H1 (cell line): ENCODE results near the gene ZBTB11. TPM values are rescaled to one million over a fixed set of nuclear protein-coding genes. Genes with fewer than 3 reads are reported as not detected.

Source experiments
- CTCF ChIA-PET: fragments of 300-600 bp; sonication (Branson Sonifier 250); formaldehyde crosslinking; loops from one replicate; lab custom pipeline; 2021; ENCODE audit not compliant: partially characterized antibody; lab: Charles Lee
- POLR2A ChIA-PET: fragments of 300-600 bp; sonication (Branson Sonifier 250); formaldehyde crosslinking; loops from one replicate; lab custom pipeline; 2021; ENCODE audit warnings: inconsistent platforms; ENCODE audit not compliant: partially characterized antibody; lab: Charles Lee
- DNase-seq, 2 experiments: peaks; one replicate each; pipeline versions ENCODE4 v3.0.0 to v3.0.0-alpha.2; 2010 to 2022; ENCODE audit warnings: low spot score in 2 of 2, low read depth in 1 of 2, mixed read lengths in 1 of 2
- FAIRE-seq: peaks from 2 replicates; lab custom pipeline; 2011; peaks lifted over from hg19 to GRCh38; lab: Jason Lieb, UNC
- H2AFZ ChIP-seq: 2 replicates; pipeline ENCODE4 v1.8.1; 2012; ENCODE audit warnings: low read length, inconsistent platforms
- H2AK5ac ChIP-seq: 2 replicates; pipeline ENCODE4 v1.6.1; 2013; ENCODE audit warnings: low read depth, low read length
- H2BK120ac ChIP-seq: replicated peaks from 2 replicates; pipeline ENCODE3; 2013; ENCODE audit warnings: low read depth, low read length, inconsistent platforms
- H2BK12ac ChIP-seq: 2 replicates; pipeline ENCODE4 v1.6.1; 2013; ENCODE audit warnings: low read depth, low read length
- H2BK15ac ChIP-seq: 2 replicates; pipeline ENCODE4 v1.6.1; 2013; ENCODE audit warnings: low read length
- H2BK20ac ChIP-seq: 2 replicates; pipeline ENCODE4 v1.6.1; 2013; ENCODE audit warnings: low read length
- H2BK5ac ChIP-seq: 2 replicates; pipeline ENCODE4 v1.6.1; 2013; ENCODE audit warnings: low read depth, low read length
- H3K14ac ChIP-seq: 2 replicates; pipeline ENCODE4 v1.6.1; 2013; ENCODE audit warnings: inconsistent platforms; ENCODE audit not compliant: insufficient read length
- H3K18ac ChIP-seq: 2 replicates; pipeline ENCODE4 v1.6.1; 2013; ENCODE audit warnings: low read length; ENCODE audit errors: extremely low read depth
- H3K23ac ChIP-seq: 2 replicates; pipeline ENCODE4 v1.6.1; 2013; ENCODE audit warnings: inconsistent platforms; ENCODE audit not compliant: insufficient read length
- H3K23me2 ChIP-seq: 2 replicates; pipeline ENCODE4 v1.6.1; 2013; ENCODE audit warnings: low read depth, low read length
- H3K27ac ChIP-seq: 2 replicates; pipeline ENCODE4 v1.6.1; 2011; ENCODE audit warnings: low read depth, low read length, inconsistent platforms
- H3K27me3 ChIP-seq, 4 experiments: replicated peaks in 1 of 4; 1 replicate in 1 of 4; 2 replicates in 3 of 4; pipeline versions ENCODE4 v1.6.1 to v1.8.1; 2011 to 2013; ENCODE audit warnings: low read length in 3 of 4, mild to moderate bottlenecking in 3 of 4, inconsistent platforms in 2 of 4, mixed read lengths in 2 of 4, moderate library complexity in 1 of 4; ENCODE audit not compliant: control insufficient read depth in 3 of 4, insufficient read depth in 3 of 4; ENCODE audit errors: extremely low read depth in 1 of 4
- H3K36me3 ChIP-seq, 4 experiments: 2 replicates each; pipeline versions ENCODE4 v1.6.1 to v1.8.1; 2011 to 2013; ENCODE audit warnings: mild to moderate bottlenecking in 4 of 4, low read length in 3 of 4, moderate library complexity in 2 of 4, control low read depth in 1 of 4, inconsistent platforms in 1 of 4; ENCODE audit not compliant: insufficient read depth in 4 of 4, control insufficient read depth in 2 of 4
- H3K4ac ChIP-seq: replicated peaks from 2 replicates; pipeline ENCODE3; 2013; ENCODE audit warnings: low read length, low read depth, mixed read lengths, inconsistent platforms; ENCODE audit not compliant: insufficient read length
- H3K4me1 ChIP-seq, 4 experiments: replicated peaks in 1 of 4; 1 replicate in 1 of 4; 2 replicates in 3 of 4; pipeline versions ENCODE4 v1.6.1 to v1.8.1; 2011 to 2013; ENCODE audit warnings: low read length in 3 of 4, inconsistent platforms in 2 of 4, mixed read lengths in 1 of 4; ENCODE audit not compliant: insufficient read depth in 4 of 4, control insufficient read depth in 3 of 4
- H3K4me2 ChIP-seq, 2 experiments: 2 replicates each; pipeline versions ENCODE4 v1.6.1 to v1.8.1; 2011 to 2013; ENCODE audit warnings: low read depth in 2 of 2, low read length in 2 of 2, control low read depth in 1 of 2, inconsistent platforms in 1 of 2, mild to moderate bottlenecking in 1 of 2; ENCODE audit not compliant: insufficient read depth in 1 of 2
- H3K4me3 ChIP-seq, 4 experiments: fragments of 200-600, 300-600 bp in 1 of 4; sonication (generic), shearing (Covaris generic), sonication (Bioruptor Twin) in 1 of 4; 2 replicates each; pipeline versions ENCODE4 v1.5.1 to v1.8.1; 2011 to 2016; ENCODE audit warnings: low read length in 4 of 4, low read depth in 3 of 4, control low read depth in 2 of 4, inconsistent platforms in 2 of 4, mild to moderate bottlenecking in 2 of 4, mixed read lengths in 1 of 4, moderate library complexity in 1 of 4; ENCODE audit not compliant: insufficient read depth in 2 of 4; ENCODE audit errors: extremely low read depth in 1 of 4
- H3K56ac ChIP-seq: replicated peaks from 2 replicates; pipeline ENCODE3; 2013; ENCODE audit warnings: low read depth, mild to moderate bottlenecking, mixed read lengths, low read length, inconsistent platforms; ENCODE audit not compliant: insufficient read length
- H3K79me1 ChIP-seq: 2 replicates; pipeline ENCODE4 v1.6.1; 2013; ENCODE audit warnings: low read depth, low read length, control low read depth
- H3K79me2 ChIP-seq, 2 experiments: 2 replicates each; pipeline versions ENCODE4 v1.6.1 to v1.8.1; 2012 to 2013; ENCODE audit warnings: low read length in 2 of 2, mild to moderate bottlenecking in 2 of 2, inconsistent platforms in 1 of 2; ENCODE audit not compliant: insufficient read depth in 2 of 2, control insufficient read depth in 1 of 2
- H3K9ac ChIP-seq, 4 experiments: replicated peaks in 1 of 4; 1 replicate in 1 of 4; 2 replicates in 3 of 4; pipeline versions ENCODE4 v1.6.1 to v1.8.1; 2011 to 2013; ENCODE audit warnings: low read depth in 3 of 4, low read length in 3 of 4, control low read depth in 2 of 4, mild to moderate bottlenecking in 2 of 4, moderate library complexity in 2 of 4, inconsistent platforms in 1 of 4; ENCODE audit errors: extremely low read depth in 1 of 4
- H3K9me3 ChIP-seq, 2 experiments: 2 replicates each; pipeline versions ENCODE4 v1.6.1 to v1.8.1; 2012 to 2013; ENCODE audit warnings: mild to moderate bottlenecking in 2 of 2, moderate library complexity in 2 of 2, control low read depth in 1 of 2, inconsistent platforms in 1 of 2, low read depth in 1 of 2, low read length in 1 of 2, mixed read lengths in 1 of 2; ENCODE audit not compliant: insufficient read depth in 2 of 2
- H4K20me1 ChIP-seq, 2 experiments: replicated peaks in 1 of 2; 2 replicates each; pipeline versions ENCODE3 to v1.8.1; 2011 to 2013; ENCODE audit warnings: inconsistent platforms in 2 of 2, low read length in 2 of 2, mild to moderate bottlenecking in 1 of 2; ENCODE audit not compliant: insufficient read depth in 2 of 2, control insufficient read depth in 1 of 2
- H4K5ac ChIP-seq: 2 replicates; pipeline ENCODE4 v1.6.1; 2013; ENCODE audit warnings: low read length, low read depth, mixed read lengths, inconsistent platforms; ENCODE audit not compliant: insufficient read length
- H4K8ac ChIP-seq: 2 replicates; pipeline ENCODE4 v1.8.0; 2013; ENCODE audit warnings: mild to moderate bottlenecking, moderate library complexity, low read length, inconsistent platforms; ENCODE audit not compliant: insufficient read depth; ENCODE audit errors: extremely low read depth
- H4K91ac ChIP-seq: replicated peaks from 2 replicates; pipeline ENCODE3; 2013; ENCODE audit warnings: low read length, mixed read lengths, inconsistent platforms; ENCODE audit not compliant: insufficient read length
- BRCA1 ChIP-seq: IDR thresholded peaks from 2 replicates; pipeline ENCODE4 v1.6.1; 2012; ENCODE audit warnings: low read depth, low read length, improper control_type of control experiment
- CBX8 ChIP-seq: fragments of 300-800, 300-1000 bp; sonication (generic); IDR thresholded peaks from 2 replicates; pipeline ENCODE4 v1.7.1; 2016; ENCODE audit warnings: low read depth, low read length, borderline replicate concordance
- KDM4A ChIP-seq: IDR thresholded peaks from one replicate; pipeline ENCODE4 v1.7.1; 2012; ENCODE audit warnings: low read depth, mild to moderate bottlenecking, moderate library complexity, low read length, inconsistent platforms; ENCODE audit not compliant: severe bottlenecking
- KDM5A ChIP-seq: fragments of 200-600 bp; IDR thresholded peaks from 2 replicates; pipeline ENCODE4 v1.7.1; 2012; ENCODE audit warnings: mild to moderate bottlenecking, low read length, inconsistent platforms, mixed read lengths
- PHF8 ChIP-seq: fragments of 200-600 bp; sonication (generic); conservative IDR thresholded peaks from 2 replicates; pipeline ENCODE4 v1.7.1; 2012; ENCODE audit warnings: low read depth, mild to moderate bottlenecking, inconsistent platforms, low read length, moderate library complexity
- POU5F1 ChIP-seq: IDR thresholded peaks from 2 replicates; pipeline ENCODE4 v1.6.1; 2011; ENCODE audit warnings: low read depth, mild to moderate bottlenecking, low read length, moderate library complexity
- RFX5 ChIP-seq: IDR thresholded peaks from 2 replicates; pipeline ENCODE4 v1.6.1; 2011; ENCODE audit warnings: low read depth, low read length, improper control_type of control experiment, borderline replicate concordance
- SIN3A ChIP-seq, 2 experiments: IDR thresholded peaks in 1 of 2; conservative IDR thresholded peaks in 1 of 2; 2 replicates each; pipeline ENCODE4 v1.6.1; 2011 to 2012; ENCODE audit warnings: low read length in 2 of 2, improper control_type of control experiment in 1 of 2, low read depth in 1 of 2, mild to moderate bottlenecking in 1 of 2
- SP4 ChIP-seq: IDR thresholded peaks from 2 replicates; pipeline ENCODE4 v1.6.1; 2012; ENCODE audit warnings: low read length, inconsistent platforms
- WGBS, 2 experiments: shearing (Covaris generic) in 1 of 2; methylation state at CpG; one replicate each; pipeline versions ENCODE4 v1.1.6 to v1.1.7; 2013 to 2015; ENCODE audit warnings: low lambda C conversion rate in 2 of 2, mixed read lengths in 2 of 2, inconsistent platforms in 1 of 2, low coverage in 1 of 2, missing lambda C conversion rate in 1 of 2; ENCODE audit not compliant: insufficient replicate concordance in 2 of 2, insufficient coverage in 1 of 2, insufficient read length in 1 of 2; ENCODE audit errors: extremely low coverage in 1 of 2, missing lambda C conversion rate in 1 of 2; 5-methylcytosine and 5-hydroxymethylcytosine counted together
- long read RNA-seq, 2 experiments: library from RNA in 1 of 2; library from capped mRNA in 1 of 2; stranded (forward); transcript quantifications; one replicate each; pipeline ENCODE4 v2.0.0, GENCODE V29; 2021; ENCODE audit warnings: inconsistent platforms in 1 of 2
- polyA minus RNA-seq, 3 experiments: library from RNA; depleted of rRNA, polyadenylated mRNA; stranded (reverse); fragments of >200 nt; gene quantifications; 1 replicate in 2 of 3; 2 replicates in 1 of 3; pipeline ENCODE4 v1.2.3, GENCODE V29; 2011
- polyA plus RNA-seq, 7 experiments: library from polyadenylated mRNA; depleted of rRNA in 3 of 7; stranded (reverse) in 5 of 7; unstranded in 2 of 7; fragments of >200 nt in 5 of 7; fragments of 200-250 nt in 2 of 7; gene quantifications; 1 replicate in 5 of 7; 2 replicates in 1 of 7; 4 replicates in 1 of 7; pipeline versions ENCODE4 v1.2.1 to v1.2.3, GENCODE V29; 2011 to 2013; ENCODE audit warnings: missing spikeins in 2 of 7, mixed read lengths in 2 of 7
- total RNA-seq: library from RNA; stranded (reverse); fragmentation: NEBNext Ultra II Directional; extraction: Animal tissue kit (Norgen Biotek cat#: 25700); gene quantifications from 2 replicates; pipeline ENCODE4 v1.2.1, GENCODE V29; 2021

ZBTB11 gene
- total RNA-seq: 14.0 and 14.3 TPM in 2 replicates
- 2.7 and 3.0 TPM in 2 replicates for polyA plus RNA-seq (2011; rRNA removed)
- 4.9 TPM for polyA plus RNA-seq (2011; cell fraction: cytosol; rRNA removed)
- 4.0 TPM for polyA plus RNA-seq (2011; cell fraction: nucleus; rRNA removed)
- polyA plus RNA-seq (2012, experiment 1 of 2): 4.6 to 10.1 TPM (median 5.8 TPM) in 4 replicates
- polyA plus RNA-seq (2012, experiment 2 of 2): 0.52 TPM
- 7.0 TPM for polyA plus RNA-seq (2013, experiment 1 of 2)
- 6.1 TPM for polyA plus RNA-seq (2013, experiment 2 of 2)
- polyA minus RNA-seq (2011; rRNA and poly(A)+ RNA removed): 9.8 and 15.0 TPM in 2 replicates
- 15.0 TPM for polyA minus RNA-seq (2011; cell fraction: cytosol; rRNA and poly(A)+ RNA removed)
- polyA minus RNA-seq (2011; cell fraction: nucleus; rRNA and poly(A)+ RNA removed): 20.7 TPM
- long read RNA-seq, experiment 1, full-length matches to known transcripts: 1 of 10 reads
- long read RNA-seq, experiment 1, partial matches to known transcripts: 2 of 10 reads
- long read RNA-seq, experiment 1, other reads (novel, unspliced or antisense): 7 of 10 reads
- long read RNA-seq, experiment 2, partial matches to known transcripts: 1 of 1 reads
- long read RNA-seq, experiment 2, other reads (novel, unspliced or antisense): 0 of 1 reads

DNA sequence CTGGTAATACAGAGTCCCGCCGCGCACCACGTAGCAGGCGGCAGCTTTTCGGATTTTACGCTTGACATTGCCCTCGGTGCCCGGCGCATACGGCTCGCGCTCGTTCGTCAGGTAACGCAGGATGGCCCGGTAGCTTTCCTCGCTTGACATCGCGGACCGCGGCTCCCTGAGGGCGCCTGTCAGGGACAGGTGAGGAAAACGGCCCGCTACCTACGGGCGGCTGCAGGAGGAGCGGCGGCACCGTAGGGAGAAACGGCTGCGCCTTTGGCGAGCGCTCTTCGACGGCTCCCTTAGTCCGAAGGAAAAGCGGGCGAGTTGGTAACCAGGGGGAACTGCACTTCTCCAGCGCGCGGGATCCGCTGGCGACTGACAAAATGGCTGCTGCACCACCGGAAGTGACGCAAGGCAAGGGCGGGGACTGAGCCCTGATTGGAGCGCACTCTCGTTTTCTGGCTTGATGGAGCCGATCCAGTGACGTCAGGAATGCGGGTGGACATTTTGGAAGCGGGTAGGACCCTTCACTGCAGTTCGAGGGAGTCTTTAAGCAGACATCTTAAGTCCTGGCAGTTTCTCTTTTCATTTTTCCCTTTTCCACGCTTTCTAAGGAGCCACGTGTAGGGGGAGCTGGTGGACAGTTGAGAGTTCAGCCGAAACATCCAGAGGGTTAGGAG lies at the start of gene ZBTB11:
Gene ZBTB11, minus strand, starts transcription at position 368 of the 671 bp plus-strand sequence. Its CDS starts 218 bp downstream, at position 150.
- FAIRE-seq: peak; percentile 99
- peak within 1 kb of the TSS; percentile 55; the same call in 1 of the 2 replicates for H2BK12ac ChIP-seq
- peak within 1 kb of the TSS; percentile 90 for H4K5ac ChIP-seq
- peaks cover 5 to 18% of the 10 kb centered on the region in 2 experiments for H4K20me1 ChIP-seq
- no peak within 1 kb of the TSS for H2BK120ac ChIP-seq
- peak within 1 kb of the TSS; percentile 71 to 95 (median 88) for H3K9ac ChIP-seq
- peaks cover 12 to 25% (median 20%) of the 10 kb centered on the region in 4 experiments for H3K36me3 ChIP-seq
- H3K14ac ChIP-seq: no peak within 1 kb of the TSS
- DNase-seq: peak; percentile 99 to 100
- peaks cover 3% of the 10 kb centered on the region for H3K79me1 ChIP-seq
- H3K18ac ChIP-seq: peak within 1 kb of the TSS; percentile 71
- no peak within 1 kb of the TSS for H2BK20ac ChIP-seq
- peak within 1 kb of the TSS; percentile 70 for H2AFZ ChIP-seq
- peak within 1 kb of the TSS; percentile 67 to 76 for H3K4me2 ChIP-seq
- peak within 1 kb of the TSS; percentile 96 for H4K8ac ChIP-seq
- 1% methylated on average over 57 of the region's 57 CpGs; no CpG with 5 or more reads in 1 of the 2 experiments for WGBS, 2 experiments
- CTCF ChIA-PET: interaction anchor here (1.1 to 4.6 kb wide), 13 partner anchors 9 to 164 kb away, joined by 3 to 29 read pairs (median 7); partner anchors contain the start of genes PCNP, RPL24 and TRMT10C
- no peaks in the 10 kb centered on the region; a peak in 2 of 7 replicates for H3K4me1 ChIP-seq
- H3K56ac ChIP-seq: peak within 1 kb of the TSS; percentile 74
- POLR2A ChIA-PET: interaction anchor here (0.7 to 18.4 kb wide), 23 partner anchors 9 to 405 kb away, joined by 3 to 308 read pairs (median 4); partner anchors contain the start of genes CEP97, NFKBIZ, PCNP and RPL24
- no peak within 1 kb of the TSS for H3K4ac ChIP-seq
- H2BK5ac ChIP-seq: peak within 1 kb of the TSS; percentile 93
- no peaks in the 10 kb centered on the region for H3K27me3 ChIP-seq
- peak within 1 kb of the TSS; percentile 77 for H3K27ac ChIP-seq
- H3K9me3 ChIP-seq: no peaks in the 10 kb centered on the region
- H3K4me3 ChIP-seq: peak within 1 kb of the TSS; percentile 72 to 98 (median 85)
- no peak within 1 kb of the TSS for H2BK15ac ChIP-seq
- peaks cover 0 to 38% of the 10 kb centered on the region in 2 experiments; a peak in 3 of 4 replicates for H3K79me2 ChIP-seq
- H4K91ac ChIP-seq: peak within 1 kb of the TSS; percentile 65
- peaks cover 2% of the 10 kb centered on the region; the same call in 1 of the 2 replicates for H3K23me2 ChIP-seq
- no peak within 1 kb of the TSS for H2AK5ac ChIP-seq
- H3K23ac ChIP-seq: no peak within 1 kb of the TSS
- TF ChIP-seq BRCA1 (no peak), SIN3A (conservative IDR thresholded peaks at IDR 0.05 in 1 of 2, IDR thresholded peaks at IDR 0.05 in 1 of 2; ENCODE audit: low read depth in 1 of 2, low read length in 2 of 2) (peak; percentile 44 to 91; a peak in 2 of 4 replicates), CBX8 (no peak), RFX5 (no peak; the same call in 1 of the 2 replicates), SP4 (no peak), PHF8 (no peak), KDM4A (no peak), KDM5A (no peak; the same call in none of the 2 replicates), POU5F1 (no peak)
